ENCODE measurements around the gene ANKRD44.

DNA sequence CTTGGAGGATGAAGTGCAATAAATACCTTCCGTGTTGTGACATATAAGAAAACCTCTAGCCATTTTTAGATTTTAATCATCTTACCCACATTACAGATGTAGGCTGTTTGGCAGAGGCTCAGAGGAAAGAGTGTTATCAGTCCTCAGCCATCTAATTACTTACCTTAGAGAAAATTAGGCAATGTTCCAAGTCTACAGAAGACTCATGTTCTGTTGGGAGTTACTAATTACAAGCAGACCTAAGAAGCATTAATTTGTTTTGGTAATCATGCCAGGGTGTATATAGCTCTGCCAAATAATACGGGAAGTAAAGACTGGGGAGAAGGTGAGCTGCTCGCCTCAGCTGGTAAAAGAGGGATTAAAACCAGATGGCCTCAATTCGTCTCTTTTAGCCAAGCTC is 258.2 kb downstream of the ANKRD44 start:
- TF ChIP-seq, protein P1, sequence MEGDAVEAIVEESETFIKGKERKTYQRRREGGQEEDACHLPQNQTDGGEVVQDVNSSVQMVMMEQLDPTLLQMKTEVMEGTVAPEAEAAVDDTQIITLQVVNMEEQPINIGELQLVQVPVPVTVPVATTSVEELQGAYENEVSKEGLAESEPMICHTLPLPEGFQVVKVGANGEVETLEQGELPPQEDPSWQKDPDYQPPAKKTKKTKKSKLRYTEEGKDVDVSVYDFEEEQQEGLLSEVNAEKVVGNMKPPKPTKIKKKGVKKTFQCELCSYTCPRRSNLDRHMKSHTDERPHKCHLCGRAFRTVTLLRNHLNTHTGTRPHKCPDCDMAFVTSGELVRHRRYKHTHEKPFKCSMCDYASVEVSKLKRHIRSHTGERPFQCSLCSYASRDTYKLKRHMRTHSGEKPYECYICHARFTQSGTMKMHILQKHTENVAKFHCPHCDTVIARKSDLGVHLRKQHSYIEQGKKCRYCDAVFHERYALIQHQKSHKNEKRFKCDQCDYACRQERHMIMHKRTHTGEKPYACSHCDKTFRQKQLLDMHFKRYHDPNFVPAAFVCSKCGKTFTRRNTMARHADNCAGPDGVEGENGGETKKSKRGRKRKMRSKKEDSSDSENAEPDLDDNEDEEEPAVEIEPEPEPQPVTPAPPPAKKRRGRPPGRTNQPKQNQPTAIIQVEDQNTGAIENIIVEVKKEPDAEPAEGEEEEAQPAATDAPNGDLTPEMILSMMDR (IDR thresholded peaks at IDR 0.05; ENCODE audit: low read depth, low read length, poor library complexity, severe bottlenecking): no peak
- TF ChIP-seq EZH2phosphoT487 (IDR thresholded peaks at IDR 0.05; ENCODE audit: borderline replicate concordance, low read length): no peak

Measured in DOHH2 (cell line).